ENCODE results near the gene C1D.
"Not testable (repeated sequence)": the region's sequence is repeated elsewhere in the genome, so short reads cannot be mapped to it uniquely, and the experiment has no call there.

The C1D gene

DNA sequence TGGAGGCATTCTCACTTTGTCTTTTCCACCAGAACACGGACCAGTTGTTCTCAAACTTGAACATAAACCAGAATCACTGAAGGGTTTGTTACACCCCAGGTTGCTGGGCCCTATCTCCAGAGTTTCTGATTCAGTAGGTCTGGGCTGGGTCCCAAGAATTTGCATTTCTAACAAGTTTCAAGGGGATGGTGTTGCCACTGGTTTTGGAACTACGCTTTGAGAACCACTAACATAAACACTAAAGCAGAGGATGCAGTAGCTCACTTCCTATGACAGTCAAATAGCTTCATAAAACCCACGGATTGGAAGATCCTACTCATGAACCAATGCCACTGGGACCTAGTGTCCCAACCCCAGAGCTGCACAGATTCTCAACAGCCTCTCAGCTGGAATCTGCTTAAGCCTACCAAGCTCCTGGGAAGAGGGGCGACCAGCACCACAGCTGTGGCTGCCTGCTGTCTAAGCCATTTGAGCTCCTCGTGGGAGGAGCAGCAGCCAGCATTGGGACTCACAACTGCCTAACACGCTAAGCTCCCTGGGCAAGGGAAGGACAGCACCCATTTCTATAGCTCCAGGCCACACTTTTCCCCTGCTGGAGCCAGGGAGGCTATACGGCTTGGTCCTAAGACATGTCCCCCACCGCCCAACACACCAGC, 62.5 kb downstream of the C1D start:
- TF ChIP-seq, protein P1, sequence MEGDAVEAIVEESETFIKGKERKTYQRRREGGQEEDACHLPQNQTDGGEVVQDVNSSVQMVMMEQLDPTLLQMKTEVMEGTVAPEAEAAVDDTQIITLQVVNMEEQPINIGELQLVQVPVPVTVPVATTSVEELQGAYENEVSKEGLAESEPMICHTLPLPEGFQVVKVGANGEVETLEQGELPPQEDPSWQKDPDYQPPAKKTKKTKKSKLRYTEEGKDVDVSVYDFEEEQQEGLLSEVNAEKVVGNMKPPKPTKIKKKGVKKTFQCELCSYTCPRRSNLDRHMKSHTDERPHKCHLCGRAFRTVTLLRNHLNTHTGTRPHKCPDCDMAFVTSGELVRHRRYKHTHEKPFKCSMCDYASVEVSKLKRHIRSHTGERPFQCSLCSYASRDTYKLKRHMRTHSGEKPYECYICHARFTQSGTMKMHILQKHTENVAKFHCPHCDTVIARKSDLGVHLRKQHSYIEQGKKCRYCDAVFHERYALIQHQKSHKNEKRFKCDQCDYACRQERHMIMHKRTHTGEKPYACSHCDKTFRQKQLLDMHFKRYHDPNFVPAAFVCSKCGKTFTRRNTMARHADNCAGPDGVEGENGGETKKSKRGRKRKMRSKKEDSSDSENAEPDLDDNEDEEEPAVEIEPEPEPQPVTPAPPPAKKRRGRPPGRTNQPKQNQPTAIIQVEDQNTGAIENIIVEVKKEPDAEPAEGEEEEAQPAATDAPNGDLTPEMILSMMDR (IDR thresholded peaks at IDR 0.05; ENCODE audit: extremely low read depth, missing control alignments) = no peak
- DNase-seq (ENCODE audit: low spot score) = no peak

DNA sequence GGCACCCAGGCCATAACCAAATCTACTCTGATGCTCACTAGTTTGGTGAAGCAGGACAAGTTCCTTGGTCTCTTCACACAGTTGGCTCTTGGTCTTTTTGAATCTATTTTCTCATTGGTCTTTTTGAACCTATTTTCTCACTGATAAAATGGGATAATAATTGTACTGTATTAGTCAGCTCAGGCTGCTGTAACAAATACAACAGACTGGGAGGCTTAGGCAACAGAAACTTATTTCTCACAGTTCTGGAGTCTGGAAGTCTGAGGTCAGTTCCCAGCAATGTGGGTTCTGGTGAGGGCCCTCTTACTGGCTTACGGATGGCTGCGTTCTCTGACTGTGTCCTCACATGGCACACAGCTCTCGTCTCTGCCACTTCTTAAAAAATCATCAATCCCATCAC, 63.5 kb downstream of the C1D start:
- TF ChIP-seq, protein P1 (IDR thresholded peaks at IDR 0.05; ENCODE audit: extremely low read depth, missing control alignments) = no peak
- DNase-seq (ENCODE audit: low spot score) = no peak

DNA sequence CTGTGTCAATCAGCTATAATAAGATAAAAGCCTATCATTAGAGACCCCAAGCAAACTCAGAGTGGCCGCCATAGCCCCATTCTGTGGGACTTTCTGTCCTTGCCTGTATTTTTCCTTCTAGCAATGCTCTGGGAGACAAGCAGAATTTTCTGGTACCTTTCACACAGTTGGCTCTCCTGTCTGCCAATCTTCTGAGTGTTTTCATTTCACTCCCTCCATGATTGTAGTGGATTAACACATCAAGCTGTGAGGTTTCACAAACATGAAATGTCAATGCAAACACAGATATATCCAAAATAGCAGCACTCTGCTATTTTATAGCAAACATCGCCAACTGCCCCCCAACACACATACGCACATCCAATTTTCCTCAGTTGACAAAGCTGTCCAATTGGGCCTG, 64.9 kb downstream of the C1D start:
- DNase-seq (ENCODE audit: low spot score) = no peak

DNA sequence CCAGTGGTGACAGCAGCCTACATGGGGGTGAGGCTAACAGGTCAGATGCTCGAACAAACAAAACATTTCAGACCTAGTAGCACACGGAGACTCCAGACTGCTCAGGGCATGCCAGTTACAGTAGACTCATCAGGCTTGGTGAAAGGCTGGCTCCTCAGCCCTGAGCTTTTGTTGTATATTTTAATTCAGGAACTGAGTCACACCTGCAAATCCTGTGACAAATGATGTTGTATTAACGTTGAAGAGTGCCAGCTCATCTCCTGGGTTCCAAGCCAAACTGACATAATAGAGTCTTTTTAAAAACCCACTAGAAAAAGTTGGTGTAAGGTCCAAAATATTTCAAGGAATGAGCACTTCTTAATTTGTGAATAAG, 65.3 kb downstream of the C1D start:
- TF ChIP-seq, protein P1 (IDR thresholded peaks at IDR 0.05; ENCODE audit: extremely low read depth, missing control alignments) = no peak
- no peak for DNase-seq (ENCODE audit: low spot score)

More for the DNA sequence above, 64.9 kb downstream of the C1D start:
- TF ChIP-seq, protein P1 (IDR thresholded peaks at IDR 0.05; ENCODE audit: extremely low read depth, missing control alignments) = no peak

DNA sequence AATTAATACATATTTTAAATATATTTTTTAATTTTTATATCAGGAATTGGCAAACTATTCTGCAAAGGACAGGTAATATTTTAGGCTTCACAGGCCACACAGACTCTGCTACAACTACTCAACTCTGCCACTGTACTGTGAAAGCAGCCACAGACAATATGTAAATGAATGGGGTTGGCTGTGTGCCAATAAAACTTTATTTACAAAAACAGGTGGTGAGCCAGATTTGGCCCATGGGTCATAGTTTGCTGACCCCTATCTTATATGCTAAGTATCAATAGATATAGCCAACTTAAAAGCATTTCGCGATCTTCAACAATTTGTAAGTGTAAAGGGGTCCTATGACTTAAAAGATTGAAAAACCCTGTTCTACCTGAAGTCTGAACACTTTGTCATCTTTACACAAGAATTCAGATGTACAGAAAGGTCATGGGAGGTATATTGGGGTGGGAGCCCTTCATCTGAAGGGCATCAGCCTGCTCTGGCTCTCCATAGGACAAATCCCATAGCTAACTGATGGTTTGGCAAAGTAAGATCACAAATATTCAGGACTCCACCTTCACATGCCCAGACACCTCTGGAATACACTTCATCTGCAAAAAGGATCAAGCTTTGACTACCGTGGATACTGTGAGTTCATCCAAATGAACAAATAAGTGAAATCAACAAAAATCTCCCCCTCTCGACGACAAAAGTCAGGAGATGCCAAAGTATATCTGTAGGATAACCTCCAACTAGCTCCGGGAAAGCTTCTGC, 65.9 kb downstream of the C1D start:
- TF ChIP-seq, protein P1 (IDR thresholded peaks at IDR 0.05; ENCODE audit: extremely low read depth, missing control alignments) = no peak
- no peak for DNase-seq (ENCODE audit: low spot score)

- TF ChIP-seq, protein P1 (IDR thresholded peaks at IDR 0.05; ENCODE audit: extremely low read depth, missing control alignments) = no peak
- no peak for DNase-seq (ENCODE audit: low spot score)
Measured at GRCh38 chr2:67994716-67995115, 68.1 kb downstream of the C1D start.

GRCh38 chr2:67994069-67994468, 68.7 kb downstream of the C1D start:
- DNase-seq (ENCODE audit: low spot score) = not testable (repeated sequence)

DNA sequence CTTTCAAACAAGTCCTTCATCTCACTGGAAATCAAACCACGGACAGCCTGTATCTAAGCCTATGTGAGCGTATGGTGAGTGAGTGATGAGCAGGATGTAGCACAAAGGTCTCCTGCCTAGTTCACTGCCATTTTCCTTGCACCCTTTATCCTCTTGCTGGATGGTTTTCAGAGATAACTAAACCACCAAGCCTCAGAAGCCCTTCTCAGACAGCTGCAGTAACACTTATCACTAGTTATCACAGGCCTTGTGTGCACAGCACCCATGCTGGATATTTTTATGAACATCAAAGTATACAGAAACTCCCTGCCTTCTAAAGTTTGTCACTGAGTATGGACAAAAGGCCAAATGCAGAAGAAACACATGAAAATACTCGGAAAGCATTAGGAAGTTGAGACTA, 69.5 kb downstream of the C1D start:
- TF ChIP-seq, protein P1 (IDR thresholded peaks at IDR 0.05; ENCODE audit: extremely low read depth, missing control alignments) = no peak

More for the DNA sequence above, 69.5 kb downstream of the C1D start:
- DNase-seq (ENCODE audit: low spot score) = no peak

All from GM20000 (cell line).